HG02884 (cell line): Measurements from ENCODE around the gene ROR1.

Experiments used
- ATAC-seq: cut with Tn5 transposase; IDR thresholded peaks from one replicate; pipeline ENCODE4 v1.9.1; 2021; ENCODE audit warnings: mild to moderate bottlenecking, moderate library complexity; ENCODE audit not compliant: unreplicated experiment

ROR1 gene

GRCh38 chr1:64162151-64162550 is 388.3 kb downstream of the ROR1 start:
- ATAC-seq = no peak

- no peak for ATAC-seq
Measured at GRCh38 chr1:64162804-64163203, 389.0 kb downstream of the ROR1 start.

GRCh38 chr1:64163431-64163830 is 389.6 kb downstream of the ROR1 start:
- ATAC-seq = no peak

GRCh38 chr1:64163970-64164369 is 390.2 kb downstream of the ROR1 start:
- no peak for ATAC-seq

- no peak for ATAC-seq
Measured at GRCh38 chr1:64166629-64167028, 392.8 kb downstream of the ROR1 start.

- ATAC-seq = no peak
Measured at GRCh38 chr1:64167176-64167575, 393.4 kb downstream of the ROR1 start.

- ATAC-seq = no peak
Measured at GRCh38 chr1:64171246-64171645, 397.4 kb downstream of the ROR1 start.

- peak; percentile 60 for ATAC-seq
Measured at GRCh38 chr1:64171797-64172281, 398.0 kb downstream of the ROR1 start.

- peak; percentile 42 for ATAC-seq
Measured at GRCh38 chr1:64172458-64172983, 398.7 kb downstream of the ROR1 start.

- ATAC-seq = no peak
Measured at GRCh38 chr1:64173336-64173940, 399.6 kb downstream of the ROR1 start.

- no peak for ATAC-seq
Measured at GRCh38 chr1:64175639-64176038, 401.8 kb downstream of the ROR1 start.

GRCh38 chr1:64176659-64177058 is 402.8 kb downstream of the ROR1 start:
- ATAC-seq = no peak

- no peak for ATAC-seq
Measured at GRCh38 chr1:64179588-64179987, 405.8 kb downstream of the ROR1 start.

- no peak for ATAC-seq
Measured at GRCh38 chr1:64182207-64182606, 408.4 kb downstream of the ROR1 start.

- no peak for ATAC-seq
Measured at GRCh38 chr1:64183395-64184002, 409.7 kb downstream of the ROR1 start.

GRCh38 chr1:64184003-64184440 is 410.2 kb downstream of the ROR1 start:
- no peak for ATAC-seq

- ATAC-seq = no peak
Measured at GRCh38 chr1:64186138-64186897, 412.5 kb downstream of the ROR1 start.

- no peak for ATAC-seq
Measured at GRCh38 chr1:64186898-64187280, 413.1 kb downstream of the ROR1 start.

- ATAC-seq = no peak
Measured at GRCh38 chr1:64187646-64188045, 413.8 kb downstream of the ROR1 start.

- ATAC-seq = no peak
Measured at GRCh38 chr1:64192290-64192689, 418.5 kb downstream of the ROR1 start.

- ATAC-seq = no peak
Measured at GRCh38 chr1:64194168-64195080, 420.6 kb downstream of the ROR1 start.
